AG04450 (cell line): ENCODE data around the gene ASCL2. TPM values are rescaled to one million over a fixed set of nuclear protein-coding genes. Genes with fewer than 3 reads are reported as not detected.

Experiments used
- CTCF ChIA-PET: fragments of 300-600, 350-600 bp; formaldehyde crosslinking; extraction: SDS; loops from one replicate; lab custom pipeline; 2022; ENCODE audit warnings: antibody characterized with exemption, inconsistent platforms; lab: Charles Lee
- POLR2A ChIA-PET: fragments of 350-600 bp; formaldehyde crosslinking; extraction: SDS; loops from one replicate; lab custom pipeline; 2021; ENCODE audit warnings: antibody characterized with exemption, inconsistent platforms; lab: Yijun Ruan, JAX
- DNase-seq: peaks from one replicate; pipeline ENCODE4 v3.0.0-alpha.2; 2011; ENCODE audit warnings: low read depth, low spot score
- H3K27ac ChIP-seq: one replicate; pipeline ENCODE4 v1.5.1; 2012; ENCODE audit warnings: low read depth, low read length, control low read depth
- H3K27me3 ChIP-seq: one replicate; pipeline ENCODE4 v1.6.0; 2012; ENCODE audit warnings: low read length; ENCODE audit not compliant: control insufficient read depth, insufficient read depth
- H3K4me3 ChIP-seq: 2 replicates; pipeline ENCODE4 v1.5.1; 2011; ENCODE audit warnings: mild to moderate bottlenecking, low read depth, low read length, control low read depth
- H3K9me3 ChIP-seq: 2 replicates; pipeline ENCODE4 v1.5.1; 2012; ENCODE audit warnings: low read length; ENCODE audit not compliant: control insufficient read depth, insufficient read depth
- CTCF ChIP-seq: IDR thresholded peaks from 2 replicates; pipeline ENCODE4 v1.5.1; 2011; ENCODE audit warnings: low read depth, low read length, control low read depth, inconsistent platforms
- polyA plus RNA-seq: library from polyadenylated mRNA; depleted of rRNA; stranded (reverse); fragments of >200 nt; gene quantifications from 2 replicates; pipeline ENCODE4 v1.2.3, GENCODE V29; 2011

ASCL2 gene
- polyA plus RNA-seq, 1 experiment: not detected

- ChIA-PET POLR2A (interaction anchor here (0.5 to 1.2 kb wide), 2 partner anchors 62 kb away, joined by 3 read pairs; partner anchors contain the start of gene CD81), CTCF (no interaction called here)
- no peak for TF ChIP-seq CTCF
- peak; percentile 33 for DNase-seq
- Histone ChIP-seq H3K27ac (no peak overlapping the region), H3K27me3 (no peaks in the 10 kb centered on the region), H3K4me3 (no peak overlapping the region), H3K9me3 (peaks cover 7% of the 10 kb centered on the region)
These were observed 44.4 kb upstream of the ASCL2 start for GRCh38 chr11:2314525-2315394.

- no peak for TF ChIP-seq CTCF
- no peak for DNase-seq
These were observed 43.7 kb upstream of the ASCL2 start for GRCh38 chr11:2314136-2314524.

GRCh38 chr11:2313051-2313951 lies 42.9 kb upstream of the ASCL2 start:
- no peak for TF ChIP-seq CTCF
- Histone ChIP-seq H3K27me3 (no peaks in the 10 kb centered on the region), H3K4me3 (no peak overlapping the region), H3K9me3 (peaks cover 7% of the 10 kb centered on the region), H3K27ac (no peak overlapping the region)
- no peak for DNase-seq
- ChIA-PET POLR2A (no interaction called here), CTCF (no interaction called here)

More at GRCh38 chr11:2314136-2314524, 43.7 kb upstream of the ASCL2 start:
- Histone ChIP-seq H3K27me3 (no peaks in the 10 kb centered on the region), H3K27ac (no peak overlapping the region), H3K4me3 (no peak overlapping the region), H3K9me3 (peaks cover 7% of the 10 kb centered on the region)
- ChIA-PET CTCF (no interaction called here), POLR2A (interaction anchor here (0.5 kb wide), 1 partner anchor 63 kb away, joined by 3 read pairs; the partner anchor contains the start of gene CD81)

- ChIA-PET CTCF (no interaction called here), POLR2A (no interaction called here)
- DNase-seq: no peak
- Histone ChIP-seq H3K27me3 (no peaks in the 10 kb centered on the region), H3K27ac (no peak overlapping the region), H3K4me3 (no peak overlapping the region), H3K9me3 (peaks cover 3% of the 10 kb centered on the region)
- TF ChIP-seq CTCF: no peak
These were observed 42.0 kb upstream of the ASCL2 start for GRCh38 chr11:2312232-2313042.
